ENCODE data around the gene AMDHD2. TPM values are rescaled to one million over a fixed set of nuclear protein-coding genes. Genes with fewer than 3 reads are reported as not detected.
A peak's percentile ranks its signal among the peaks of the same experiment; 100 is the strongest.
"Not testable (repeated sequence)": the region's sequence is repeated elsewhere in the genome, so short reads cannot be mapped to it uniquely, and the experiment has no call there.

Gene AMDHD2
- total RNA-seq, 2 donors from 2014 or later = 19.4 to 31.6 TPM

DNA sequence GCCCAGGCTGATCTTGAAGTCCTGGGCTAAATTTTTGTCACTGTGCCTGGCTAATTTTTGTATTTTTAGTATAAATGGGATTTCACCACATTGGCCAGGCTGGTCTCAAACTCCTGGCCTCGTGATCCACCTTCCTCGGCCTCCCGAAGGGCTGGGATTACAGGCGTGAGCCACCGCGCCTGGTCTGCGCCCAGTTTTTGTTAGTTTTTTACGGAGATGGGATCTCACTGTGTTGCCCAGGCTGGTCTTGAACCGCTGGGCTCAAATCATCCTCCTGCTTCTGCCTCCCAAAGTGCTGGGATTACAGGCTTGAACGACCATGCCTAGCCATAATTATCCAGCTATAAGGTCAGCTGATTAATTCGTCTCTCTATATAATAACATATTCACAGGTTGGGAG is 13.7 kb downstream of the AMDHD2 start:
- peaks cover 10% of the 10 kb centered on the region for H3K4me1 ChIP-seq
- intact Hi-C loops (cut with DNase I) = no loop called here
- TF ChIP-seq, protein P1, sequence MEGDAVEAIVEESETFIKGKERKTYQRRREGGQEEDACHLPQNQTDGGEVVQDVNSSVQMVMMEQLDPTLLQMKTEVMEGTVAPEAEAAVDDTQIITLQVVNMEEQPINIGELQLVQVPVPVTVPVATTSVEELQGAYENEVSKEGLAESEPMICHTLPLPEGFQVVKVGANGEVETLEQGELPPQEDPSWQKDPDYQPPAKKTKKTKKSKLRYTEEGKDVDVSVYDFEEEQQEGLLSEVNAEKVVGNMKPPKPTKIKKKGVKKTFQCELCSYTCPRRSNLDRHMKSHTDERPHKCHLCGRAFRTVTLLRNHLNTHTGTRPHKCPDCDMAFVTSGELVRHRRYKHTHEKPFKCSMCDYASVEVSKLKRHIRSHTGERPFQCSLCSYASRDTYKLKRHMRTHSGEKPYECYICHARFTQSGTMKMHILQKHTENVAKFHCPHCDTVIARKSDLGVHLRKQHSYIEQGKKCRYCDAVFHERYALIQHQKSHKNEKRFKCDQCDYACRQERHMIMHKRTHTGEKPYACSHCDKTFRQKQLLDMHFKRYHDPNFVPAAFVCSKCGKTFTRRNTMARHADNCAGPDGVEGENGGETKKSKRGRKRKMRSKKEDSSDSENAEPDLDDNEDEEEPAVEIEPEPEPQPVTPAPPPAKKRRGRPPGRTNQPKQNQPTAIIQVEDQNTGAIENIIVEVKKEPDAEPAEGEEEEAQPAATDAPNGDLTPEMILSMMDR (IDR thresholded peaks at IDR 0.05) = no peak

GRCh38 chr16:2534335-2534734 is 14.2 kb downstream of the AMDHD2 start:
- H3K4me3 ChIP-seq; intact Hi-C loops (cut with DNase I): not testable (repeated sequence)
- peaks cover 14% of the 10 kb centered on the region for H3K4me1 ChIP-seq

More for the DNA sequence above, 13.7 kb downstream of the AMDHD2 start:
- no peak overlapping the region for H3K9ac ChIP-seq (ENCODE audit: low read depth in 2 of 2, low read length in 2 of 2)
- H3K4me3 ChIP-seq = no peak overlapping the region
- no peaks in the 10 kb centered on the region for H3K9me3 ChIP-seq
- no peak overlapping the region for H3K27ac ChIP-seq
- H3K36me3 ChIP-seq = no peaks in the 10 kb centered on the region
- no peak for DNase-seq
- H3K27me3 ChIP-seq = no peaks in the 10 kb centered on the region

DNA sequence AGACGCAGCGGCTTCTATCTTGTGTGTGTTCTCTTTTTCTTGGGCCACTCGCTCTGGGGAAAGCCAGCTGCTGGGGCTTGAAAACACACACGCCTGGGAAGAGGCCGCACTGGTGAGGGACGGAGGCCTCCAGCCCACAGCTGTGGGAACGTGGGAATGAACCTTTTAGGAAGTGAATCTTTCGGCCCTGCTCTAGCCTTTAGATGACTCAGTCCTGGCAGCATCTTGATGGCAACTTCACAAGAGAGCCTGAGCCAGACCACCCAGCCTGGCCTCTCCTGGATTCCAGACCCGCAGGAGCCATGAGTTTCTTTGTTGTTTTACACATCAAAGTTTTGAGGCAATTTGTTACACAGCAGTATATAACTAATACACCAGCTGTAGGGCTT is 15.4 kb downstream of the AMDHD2 start:
- Histone ChIP-seq H3K27me3 (no peaks in the 10 kb centered on the region), H3K4me3 (no peak overlapping the region), H3K9ac (ENCODE audit: low read depth in 2 of 2, low read length in 2 of 2) (no peak overlapping the region), H3K4me1 (peaks cover 18% of the 10 kb centered on the region), H3K27ac (peak overlapping the region; percentile 92), H3K9me3 (no peaks in the 10 kb centered on the region), H3K36me3 (no peaks in the 10 kb centered on the region)
- TF ChIP-seq, protein P1 (IDR thresholded peaks at IDR 0.05) = no peak
- DNase-seq = peak; percentile 38
- intact Hi-C loops (cut with DNase I) = no loop called here

More at GRCh38 chr16:2534335-2534734, 14.2 kb downstream of the AMDHD2 start:
- H3K27me3 ChIP-seq; H3K9me3 ChIP-seq; H3K36me3 ChIP-seq; DNase-seq; H3K27ac ChIP-seq; H3K9ac ChIP-seq (ENCODE audit: low read depth in 2 of 2, low read length in 2 of 2): not testable (repeated sequence)

GRCh38 chr16:2537451-2538379 is 17.5 kb downstream of the AMDHD2 start, which contains the start of gene PDPK1:
TSS of gene PDPK1 (plus strand) at chr16:2538021. CDS start at chr16:2538113, 92 bp downstream.
- no peaks in the 10 kb centered on the region for H3K36me3 ChIP-seq
- TF ChIP-seq, protein P1 (IDR thresholded peaks at IDR 0.05) = no peak
- peak; percentile 92 for DNase-seq
- no peaks in the 10 kb centered on the region for H3K27me3 ChIP-seq
- H3K9ac ChIP-seq (ENCODE audit: low read depth in 2 of 2, low read length in 2 of 2) = peak within 1 kb of the TSS; percentile 68 to 90
- H3K4me1 ChIP-seq = peaks cover 25% of the 10 kb centered on the region
- intact Hi-C loops (cut with DNase I) = no loop called here
- no peaks in the 10 kb centered on the region for H3K9me3 ChIP-seq
- peak within 1 kb of the TSS; percentile 51 for H3K4me3 ChIP-seq
- H3K27ac ChIP-seq = peak within 1 kb of the TSS; percentile 92

GRCh38 chr16:2539192-2539844 is 19.1 kb downstream of the AMDHD2 start:
- H3K27me3 ChIP-seq; H3K9me3 ChIP-seq; DNase-seq; H3K9ac ChIP-seq (ENCODE audit: low read depth in 2 of 2, low read length in 2 of 2); intact Hi-C loops (cut with DNase I); H3K27ac ChIP-seq; H3K36me3 ChIP-seq: not testable (repeated sequence)
- peak overlapping the region; percentile 37 for H3K4me3 ChIP-seq
- H3K4me1 ChIP-seq = peaks cover 25% of the 10 kb centered on the region

GRCh38 chr16:2539845-2540458 is 19.8 kb downstream of the AMDHD2 start:
- H3K36me3 ChIP-seq; H3K9ac ChIP-seq (ENCODE audit: low read depth in 2 of 2, low read length in 2 of 2); H3K4me3 ChIP-seq; intact Hi-C loops (cut with DNase I); H3K27ac ChIP-seq; H3K27me3 ChIP-seq; H3K9me3 ChIP-seq: not testable (repeated sequence)
- peak; percentile 31 for DNase-seq
- H3K4me1 ChIP-seq = peaks cover 25% of the 10 kb centered on the region
- TF ChIP-seq, protein P1 (IDR thresholded peaks at IDR 0.05) = peak; percentile 15

GRCh38 chr16:2540912-2541311 is 20.7 kb downstream of the AMDHD2 start:
- H3K27me3 ChIP-seq; H3K27ac ChIP-seq; intact Hi-C loops (cut with DNase I); H3K36me3 ChIP-seq; H3K9me3 ChIP-seq; H3K4me3 ChIP-seq; DNase-seq: not testable (repeated sequence)
- H3K4me1 ChIP-seq = peaks cover 25% of the 10 kb centered on the region
- H3K9ac ChIP-seq (ENCODE audit: low read depth in 2 of 2, low read length in 2 of 2) = peak overlapping the region in 1 of 2 donors; percentile 34

- H3K27ac ChIP-seq; intact Hi-C loops (cut with DNase I): not testable (repeated sequence)
- DNase-seq = peak; percentile 64
These were observed 21.2 kb downstream of the AMDHD2 start for GRCh38 chr16:2541409-2541808.

GRCh38 chr16:2543771-2544170 is 23.6 kb downstream of the AMDHD2 start:
- not testable (repeated sequence) for H3K36me3 ChIP-seq, H3K4me3 ChIP-seq

More at GRCh38 chr16:2541409-2541808, 21.2 kb downstream of the AMDHD2 start:
- not testable (repeated sequence) for H3K9me3 ChIP-seq, H3K36me3 ChIP-seq, H3K27me3 ChIP-seq, H3K4me3 ChIP-seq
- H3K9ac ChIP-seq (ENCODE audit: low read depth in 2 of 2, low read length in 2 of 2) = peak overlapping the region in 1 of 2 donors; percentile 34
- H3K4me1 ChIP-seq = peaks cover 21% of the 10 kb centered on the region

More at GRCh38 chr16:2543771-2544170, 23.6 kb downstream of the AMDHD2 start:
- H3K9me3 ChIP-seq; DNase-seq; H3K27ac ChIP-seq; H3K9ac ChIP-seq (ENCODE audit: low read depth in 2 of 2, low read length in 2 of 2); intact Hi-C loops (cut with DNase I); H3K27me3 ChIP-seq: not testable (repeated sequence)
- peaks cover 15% of the 10 kb centered on the region for H3K4me1 ChIP-seq

All from colonic mucosa (tissue), 4 donors.